Measurements from ENCODE around the gene SYT13.

The SYT13 gene

GRCh38 chr11:45215098-45215865 lies 70.9 kb downstream of the SYT13 start:
- no peak for FAIRE-seq

GRCh38 chr11:45213717-45214116 lies 72.4 kb downstream of the SYT13 start:
- no peak for FAIRE-seq

- FAIRE-seq, result no peak
Observed at GRCh38 chr11:45213316-45213665, 72.8 kb downstream of the SYT13 start.

GRCh38 chr11:45212566-45213315 lies 73.4 kb downstream of the SYT13 start:
- FAIRE-seq, result no peak

- FAIRE-seq, result no peak
Observed at GRCh38 chr11:45211732-45212131, 74.4 kb downstream of the SYT13 start.

GRCh38 chr11:45210846-45211245 lies 75.3 kb downstream of the SYT13 start:
- no peak for FAIRE-seq

GRCh38 chr11:45209891-45210699 lies 76.0 kb downstream of the SYT13 start:
- no peak for FAIRE-seq

GRCh38 chr11:45209000-45209879 lies 76.9 kb downstream of the SYT13 start:
- FAIRE-seq, result no peak

- no peak for FAIRE-seq
Observed at GRCh38 chr11:45208135-45208534, 78.0 kb downstream of the SYT13 start.

GRCh38 chr11:45205978-45206377 lies 80.2 kb downstream of the SYT13 start:
- no peak for FAIRE-seq

- FAIRE-seq, result no peak
Observed at GRCh38 chr11:45204761-45205160, 81.4 kb downstream of the SYT13 start.

- FAIRE-seq, result no peak
Observed at GRCh38 chr11:45193695-45194094, 92.4 kb downstream of the SYT13 start.
